GM18861 (cell line): ENCODE data around the gene SAFB.
"Not testable (repeated sequence)": the region's sequence is repeated elsewhere in the genome, so short reads cannot be mapped to it uniquely, and the experiment has no call there.

ENCODE experiments used
- ATAC-seq: cut with Tn5 transposase; IDR thresholded peaks from one replicate; pipeline ENCODE4 v1.9.1; 2021; ENCODE audit not compliant: unreplicated experiment

SAFB gene

DNA sequence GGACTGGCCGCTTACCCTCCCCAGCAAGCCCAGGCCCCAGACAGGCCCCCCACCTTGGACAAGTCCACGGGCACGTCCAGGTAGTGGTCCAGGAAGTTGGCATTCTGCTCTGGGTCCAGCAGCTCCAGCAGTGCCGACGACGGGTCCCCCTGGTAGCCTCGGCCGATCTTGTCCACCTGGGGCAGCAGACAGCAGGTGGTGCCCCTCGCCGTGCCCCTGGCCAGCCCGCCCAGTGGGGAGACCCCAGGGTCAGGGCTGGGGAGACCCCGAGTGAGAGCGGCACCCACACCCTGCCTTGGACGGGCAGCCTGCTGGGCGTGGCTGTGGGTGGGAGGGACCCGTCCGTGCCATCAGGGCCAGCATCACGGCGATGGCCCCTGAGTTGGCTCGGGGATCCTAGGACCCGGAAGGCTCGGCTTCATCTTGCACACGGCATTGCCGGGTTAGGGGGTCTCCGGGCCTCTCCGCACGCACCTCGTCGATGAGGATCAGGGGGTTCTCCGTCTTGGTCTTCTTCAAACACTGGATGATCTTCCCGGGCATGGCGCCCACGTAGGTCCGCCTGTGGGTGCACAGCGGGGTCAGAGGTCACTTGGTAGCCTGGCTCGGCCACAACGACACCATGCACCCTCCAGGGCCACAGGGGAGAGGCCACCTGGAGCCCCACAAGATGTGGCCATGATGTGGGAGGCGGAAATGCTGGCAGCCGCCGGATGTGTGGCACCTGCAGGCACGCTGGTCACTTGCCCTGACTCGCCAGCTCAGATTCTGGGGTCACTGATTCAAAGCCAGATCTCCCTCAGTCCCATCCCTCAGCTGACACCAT, 73.5 kb downstream of the SAFB start:
- ATAC-seq: no peak

DNA sequence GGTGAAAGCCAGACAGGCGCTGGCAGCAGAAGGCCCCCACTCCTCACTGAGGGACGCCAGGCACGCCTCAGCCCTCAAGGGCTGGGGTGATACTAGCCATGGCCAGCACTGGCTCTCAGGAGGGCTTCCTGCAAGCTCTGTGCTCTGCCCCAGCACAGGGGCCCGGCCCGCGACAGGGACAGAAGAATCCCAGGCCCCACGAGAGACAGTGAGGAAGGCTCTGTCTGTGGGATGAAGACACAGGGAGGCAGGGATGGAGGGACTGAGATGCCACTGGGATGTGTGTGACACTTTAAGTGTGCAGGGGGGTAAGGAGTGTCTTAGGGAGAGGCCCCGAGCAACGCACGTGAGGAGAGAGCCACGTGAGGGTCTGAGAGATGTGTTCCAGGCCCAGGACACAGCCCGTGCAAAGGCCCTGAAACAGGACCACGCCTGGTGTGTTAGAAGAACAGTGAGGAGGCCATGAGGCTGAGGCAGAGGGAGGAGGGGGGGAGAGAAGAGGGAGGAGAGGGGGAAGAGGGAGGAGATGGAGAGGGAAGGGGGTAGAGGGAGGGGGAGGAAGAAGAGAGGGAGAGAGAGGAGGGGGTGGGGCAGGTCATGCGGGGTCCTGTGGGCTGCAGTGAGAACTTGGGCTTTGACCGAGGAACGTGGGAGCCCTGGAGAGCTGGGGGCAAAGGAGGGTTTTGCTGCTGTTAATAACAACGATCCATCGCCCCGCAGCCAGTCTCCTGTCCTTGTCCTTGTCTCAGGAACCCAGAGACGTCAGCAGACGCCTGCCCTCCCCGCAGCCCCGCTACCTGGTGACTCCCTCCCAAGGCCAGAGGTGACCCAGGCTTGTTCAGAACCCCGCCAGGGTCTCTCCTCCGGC, 74.4 kb downstream of the SAFB start:
- ATAC-seq: no peak

DNA sequence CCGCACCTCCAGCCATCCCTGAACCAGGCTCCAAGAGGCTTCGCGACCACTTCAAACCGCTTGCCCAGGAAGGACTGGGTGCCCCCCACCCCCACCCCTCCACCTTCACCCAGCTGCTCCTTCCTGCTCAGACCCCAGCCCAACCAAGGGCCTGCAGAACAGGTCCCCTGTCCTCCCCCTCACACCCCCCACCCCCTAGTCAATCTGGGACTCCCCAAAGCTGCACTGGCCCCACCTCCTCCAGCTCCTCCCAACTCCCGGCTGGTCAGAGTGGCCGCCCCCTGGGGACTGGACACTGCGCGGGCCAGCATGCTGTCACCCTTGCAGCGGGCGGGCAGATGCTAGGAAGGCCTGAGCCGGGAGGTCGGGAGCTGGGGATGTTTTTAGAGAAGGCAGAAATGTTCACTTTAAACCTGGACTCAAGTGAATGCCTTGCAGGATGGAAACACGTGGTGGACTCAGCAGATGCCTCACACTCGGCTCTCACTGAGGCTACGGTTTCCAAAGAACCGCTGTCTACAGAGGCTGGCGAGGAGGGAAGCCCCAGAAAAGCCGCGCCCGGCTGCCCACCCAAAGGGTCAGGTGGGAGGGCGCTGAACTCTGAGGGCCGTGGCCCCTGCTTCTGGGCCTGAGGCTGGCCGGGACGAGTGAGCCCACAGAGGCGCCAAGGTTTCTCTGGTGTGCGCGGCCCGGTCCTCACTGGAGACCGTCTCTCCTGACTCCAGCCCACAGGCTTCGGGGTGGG, 75.2 kb downstream of the SAFB start:
- ATAC-seq: no peak

DNA sequence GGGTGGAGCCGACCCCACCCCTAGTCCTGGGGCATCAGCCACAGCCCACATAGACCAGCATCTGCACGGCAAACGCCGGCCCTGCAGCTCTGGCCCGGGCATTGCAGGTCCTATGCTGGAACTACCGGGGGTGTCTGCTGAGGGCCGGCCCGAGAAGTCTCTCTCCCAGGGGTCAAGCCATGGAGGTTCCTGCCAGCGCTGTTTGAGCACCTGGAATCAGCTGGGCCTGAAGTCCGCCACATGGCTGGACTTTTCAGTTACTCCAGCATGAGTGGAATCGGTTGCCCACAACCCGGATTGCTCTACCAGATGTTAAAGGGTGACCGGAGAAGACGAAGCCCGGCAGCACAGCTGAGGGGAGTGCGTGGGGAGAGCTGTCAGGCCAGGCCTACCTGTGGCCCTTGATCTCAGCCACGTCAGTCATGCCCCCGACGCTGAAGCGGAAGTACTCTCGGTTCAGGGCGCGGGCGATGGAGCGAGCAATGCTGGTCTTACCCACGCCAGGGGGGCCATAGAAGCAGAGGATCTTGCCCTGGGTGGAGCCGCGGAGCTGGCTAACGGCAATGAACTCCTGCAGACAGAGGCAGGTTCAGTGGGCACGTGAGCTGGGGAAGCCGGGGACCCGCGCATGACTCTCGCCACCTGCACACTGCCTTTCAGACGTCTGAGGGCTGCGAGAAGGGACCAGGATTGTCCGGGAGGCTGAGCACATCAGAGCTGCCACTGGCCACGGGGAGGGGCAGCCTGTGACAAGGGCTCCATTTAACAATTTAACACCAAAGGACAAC, 75.9 kb downstream of the SAFB start:
- ATAC-seq: no peak

DNA sequence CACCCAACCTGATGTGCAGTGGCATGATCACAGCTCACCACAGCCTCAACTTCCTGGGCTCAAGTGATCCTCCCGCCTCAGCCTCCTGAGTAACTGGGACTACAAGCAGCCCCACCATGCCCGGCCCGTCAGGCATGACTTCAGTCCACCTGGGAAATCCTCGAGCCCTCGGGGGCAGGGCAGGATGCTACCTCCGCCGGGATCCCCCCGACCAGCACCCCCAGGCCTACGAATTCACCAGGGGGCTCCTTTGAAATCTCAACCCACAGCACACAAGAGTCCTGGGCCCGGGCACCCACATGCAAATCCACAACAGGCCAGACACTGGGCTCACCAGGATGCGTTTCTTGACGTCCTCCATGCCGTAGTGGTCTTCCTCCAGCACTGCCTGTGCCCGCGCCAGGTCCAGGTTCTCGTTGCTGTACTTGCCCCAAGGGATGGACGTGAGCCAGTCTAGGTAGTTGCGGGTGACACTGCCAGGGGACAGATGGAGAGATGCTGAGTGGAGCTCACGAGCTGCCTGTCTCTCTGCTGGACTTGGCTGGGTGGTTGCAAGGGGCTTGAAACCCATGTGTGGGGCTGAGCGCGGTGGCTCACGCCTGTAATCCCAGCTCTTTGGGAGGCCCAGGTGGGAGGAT, 77.7 kb downstream of the SAFB start:
- ATAC-seq: no peak

DNA sequence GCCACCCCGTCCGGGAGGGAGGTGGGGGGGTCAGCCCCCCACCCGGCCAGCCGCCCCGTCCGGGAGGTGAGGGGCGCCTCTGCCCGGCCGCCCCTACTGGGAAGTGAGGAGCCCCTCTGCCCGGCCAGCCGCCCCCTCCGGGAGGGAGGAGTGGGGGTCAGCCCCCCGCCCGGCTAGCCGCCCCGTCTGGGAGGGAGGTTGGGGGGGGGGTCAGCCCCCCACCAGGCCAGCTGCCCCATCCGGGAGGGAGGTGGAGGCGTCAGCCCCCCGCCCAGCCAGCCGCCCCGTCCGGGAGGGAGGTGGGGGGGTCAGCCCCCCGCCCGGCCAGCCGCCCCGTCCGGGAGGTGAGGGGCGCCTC, 79.1 kb downstream of the SAFB start:
- ATAC-seq: not testable (repeated sequence)

DNA sequence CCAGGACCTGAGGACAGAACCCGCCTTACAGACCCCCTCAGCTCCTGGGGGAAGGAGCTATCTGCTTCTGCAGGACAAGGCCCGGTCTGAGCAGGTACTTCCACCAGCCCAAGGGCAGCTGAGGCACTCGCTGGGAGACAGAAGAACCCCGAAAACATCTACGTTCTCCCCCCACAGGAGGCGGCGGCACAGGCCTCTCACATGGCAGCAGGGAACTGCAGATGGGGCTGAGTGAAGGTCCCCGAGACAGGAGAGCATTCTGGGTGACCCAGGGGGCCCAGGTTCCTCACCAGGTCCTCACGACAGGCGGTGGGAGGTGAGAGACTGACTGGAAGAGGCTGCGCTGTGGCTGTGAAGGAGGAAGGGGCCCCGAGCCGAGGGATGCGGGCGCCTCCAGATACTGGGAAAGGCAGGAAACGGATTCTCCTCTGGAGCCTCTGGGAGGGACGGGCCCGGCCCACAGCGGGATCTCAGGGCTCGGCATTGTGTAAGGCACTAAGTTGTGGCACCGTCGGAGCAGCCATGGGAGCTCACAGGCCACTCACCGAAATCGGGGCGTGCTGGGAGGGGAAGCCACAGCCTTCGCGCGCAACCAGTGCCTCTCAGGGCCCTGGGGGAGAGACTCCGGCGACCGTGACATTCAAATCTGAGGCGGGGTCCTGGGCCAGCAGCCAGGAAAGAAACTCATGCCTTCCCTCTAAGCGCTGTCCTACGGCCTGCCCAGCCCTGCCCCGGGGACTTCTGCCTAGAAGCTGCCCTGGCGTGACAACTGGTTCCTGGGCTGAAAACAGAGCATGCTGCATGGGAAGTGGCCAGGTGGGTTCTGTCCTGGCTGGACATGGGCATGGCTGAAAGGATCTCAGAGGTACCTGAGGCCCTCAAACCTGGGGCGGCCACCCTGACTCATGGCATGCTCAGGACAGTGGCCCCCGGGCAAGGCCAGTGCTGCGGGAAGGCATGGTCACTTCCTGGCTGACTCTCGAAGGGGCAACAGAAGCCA, 81.2 kb downstream of the SAFB start:
- ATAC-seq: no peak

DNA sequence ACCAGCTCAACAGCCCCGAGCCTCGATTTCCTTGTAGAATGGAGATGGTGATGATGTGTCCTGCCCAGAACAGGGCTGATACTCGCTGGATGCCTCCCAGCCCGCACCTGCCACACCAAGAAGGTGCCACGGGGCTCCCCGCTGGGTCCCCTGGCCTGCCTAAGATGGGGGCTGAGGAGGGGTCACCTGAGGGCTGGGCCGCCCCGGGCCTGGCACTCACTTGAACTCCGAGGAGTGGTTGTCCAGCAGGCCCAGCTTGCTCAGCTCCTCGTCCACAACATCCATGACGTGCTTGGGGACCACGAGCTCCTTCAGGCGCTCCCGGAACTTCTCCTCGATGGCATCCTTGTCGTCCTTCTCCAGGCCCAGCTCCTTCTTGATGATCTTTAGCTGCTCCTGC, 82.7 kb downstream of the SAFB start:
- no peak for ATAC-seq

DNA sequence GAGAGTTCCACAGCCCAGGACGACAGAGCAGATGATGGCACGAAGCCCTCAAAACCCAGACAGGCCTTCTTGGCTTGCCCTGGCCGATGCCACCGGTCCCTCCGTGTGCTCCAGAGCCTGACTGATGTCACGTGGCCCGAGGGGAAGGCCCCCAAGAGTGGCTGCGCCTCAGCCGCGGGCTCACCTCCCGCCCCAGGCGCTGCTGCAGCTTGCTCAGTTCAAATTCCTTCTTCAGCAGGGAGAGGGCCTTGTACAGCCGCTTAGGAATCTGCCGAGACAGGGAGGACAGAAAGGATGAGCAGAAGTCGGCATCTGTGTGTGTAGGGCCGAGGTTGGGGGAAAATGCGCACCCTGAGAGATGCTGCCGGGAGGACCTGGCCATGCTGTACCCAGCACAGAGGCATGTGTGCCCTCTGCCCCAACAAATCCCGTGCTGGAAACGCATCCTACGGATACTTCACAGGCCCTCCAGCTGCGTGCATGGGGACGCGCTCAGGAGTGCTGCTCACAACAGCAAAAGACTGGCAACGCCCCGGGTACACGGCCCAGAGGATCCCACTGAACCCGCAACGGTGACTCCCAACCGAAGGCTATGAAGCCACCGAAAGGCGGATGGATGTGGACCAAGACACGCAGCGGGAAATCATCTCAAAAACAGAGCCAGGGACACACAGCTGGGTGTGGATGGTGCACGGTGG, 84.1 kb downstream of the SAFB start:
- ATAC-seq: no peak

DNA sequence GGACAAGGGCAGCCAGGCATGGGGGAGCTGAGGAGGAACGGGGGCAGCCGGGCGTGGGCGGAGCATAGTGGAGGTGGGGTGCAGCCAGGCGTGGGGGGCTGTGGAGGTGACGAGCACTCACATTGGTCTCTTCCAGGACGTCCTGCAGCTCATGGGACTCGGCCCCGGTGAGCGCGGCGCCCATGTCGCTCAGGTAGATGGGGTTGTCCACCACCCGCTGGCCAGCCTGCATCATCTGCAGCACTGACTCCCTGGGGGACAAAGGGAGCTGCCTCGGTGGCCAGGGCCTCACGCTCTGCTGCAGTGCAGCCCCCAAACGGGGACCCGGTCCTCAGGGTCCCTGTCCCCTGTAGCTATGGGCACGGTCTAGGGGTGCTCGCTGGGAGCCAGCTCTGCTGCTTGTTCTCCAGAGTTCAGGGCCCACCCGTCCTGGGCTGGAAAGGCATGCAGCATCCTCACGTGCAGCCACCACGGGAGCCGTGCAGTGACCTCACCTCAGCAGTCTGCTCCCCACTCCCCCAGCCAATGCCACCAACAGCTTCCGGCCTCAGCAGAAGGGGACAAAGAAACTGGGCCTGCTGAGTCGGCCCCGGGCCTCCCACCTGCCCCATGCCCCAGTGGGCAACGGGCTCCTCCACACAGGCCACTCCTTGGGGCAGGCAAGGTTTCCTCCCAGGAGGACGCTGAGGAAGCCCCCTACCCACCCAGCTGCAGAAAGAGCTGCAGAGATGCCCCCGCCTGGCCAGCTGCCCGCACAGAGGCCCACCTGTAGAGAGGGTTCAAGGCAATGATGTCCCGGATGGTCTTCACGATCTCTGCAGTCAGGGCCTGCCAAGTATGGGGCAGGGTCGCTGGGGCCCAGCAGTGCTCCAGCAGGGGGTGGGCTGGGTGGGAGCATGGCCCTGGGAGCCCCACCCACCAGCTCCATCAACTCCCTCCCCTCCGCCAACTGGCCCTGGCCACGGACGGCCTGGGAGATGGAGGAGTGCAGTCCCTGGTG, 85.0 kb downstream of the SAFB start:
- ATAC-seq: no peak

DNA sequence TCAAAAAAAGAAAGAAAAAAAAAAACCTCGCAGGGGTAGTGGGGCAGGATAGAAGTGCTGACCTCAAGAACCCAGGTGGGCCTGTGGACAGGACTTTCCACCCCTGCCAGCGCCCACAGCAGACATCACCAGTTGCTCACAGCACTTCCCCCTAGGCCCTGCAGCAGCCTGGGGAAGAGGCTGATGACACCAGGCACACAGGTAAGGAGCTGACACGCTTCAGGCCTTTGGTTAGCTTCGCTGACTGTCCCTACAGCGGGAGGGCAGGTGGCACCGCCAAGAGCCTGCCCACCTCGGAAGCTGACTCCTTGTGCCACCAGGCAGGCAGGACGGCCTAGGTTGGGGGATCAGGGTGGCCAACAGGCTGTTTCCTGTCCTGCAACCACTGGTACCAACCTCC, 88.1 kb downstream of the SAFB start:
- no peak for ATAC-seq

DNA sequence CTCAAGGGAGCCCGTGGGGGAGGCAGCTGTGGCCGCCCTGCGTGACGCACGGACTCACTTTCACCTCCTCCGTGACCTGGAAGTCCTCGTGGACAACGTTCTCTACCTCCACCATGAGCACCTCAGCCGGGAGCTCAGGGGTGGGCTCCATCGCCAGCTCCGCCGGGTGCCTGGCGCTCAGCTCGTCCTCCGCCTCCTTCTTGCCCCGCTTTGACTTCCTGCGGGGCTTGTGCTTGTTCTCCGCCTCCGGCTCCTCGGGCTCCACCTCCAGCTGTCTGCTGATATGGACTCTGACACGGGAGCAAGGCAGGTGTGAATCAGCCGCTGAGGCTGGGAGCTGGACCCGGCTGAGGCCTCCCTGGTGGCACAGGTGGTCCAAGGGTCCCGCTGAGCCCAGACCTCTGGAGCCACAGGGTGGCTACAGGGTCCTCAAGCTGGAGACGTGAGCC, 88.9 kb downstream of the SAFB start:
- no peak for ATAC-seq

DNA sequence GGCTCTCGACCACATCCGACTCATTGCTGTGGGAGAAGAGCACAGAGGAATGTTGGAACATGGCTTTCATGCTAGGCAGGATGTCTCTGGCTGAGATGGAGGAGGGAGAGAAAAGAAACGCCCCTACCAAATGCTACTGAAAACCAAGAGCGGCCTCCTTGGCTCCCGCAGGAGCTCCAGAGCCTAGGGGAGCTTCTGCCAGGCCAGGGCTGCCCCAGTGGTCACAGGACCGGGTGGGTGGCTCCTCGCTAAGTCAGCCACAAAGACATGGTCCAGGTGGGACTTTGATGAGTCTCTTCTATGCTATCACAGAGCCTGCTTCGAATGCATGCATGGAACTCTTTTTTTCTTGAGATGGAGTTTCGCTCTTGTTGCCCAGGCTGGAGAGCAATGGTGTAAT, 90.3 kb downstream of the SAFB start:
- ATAC-seq: no peak

DNA sequence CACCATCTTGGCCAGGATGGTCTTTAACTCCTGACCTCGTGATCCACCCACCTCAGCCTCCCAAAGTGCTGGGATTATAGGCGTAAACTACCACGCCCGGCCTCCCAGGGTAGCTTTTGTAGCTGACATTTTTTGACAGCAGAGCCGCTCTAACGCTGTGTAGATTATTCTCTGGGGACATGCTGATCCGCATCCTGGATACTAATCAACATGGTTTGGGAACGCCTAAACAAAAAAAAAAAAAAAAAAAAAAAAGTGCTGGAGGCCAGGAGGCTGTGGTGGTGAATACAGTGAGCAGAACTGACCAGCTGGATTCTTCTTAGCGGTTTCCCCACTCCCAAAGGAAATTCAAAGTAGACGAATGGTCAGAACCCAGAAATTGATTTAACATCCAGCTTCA, 91.9 kb downstream of the SAFB start:
- no peak for ATAC-seq

DNA sequence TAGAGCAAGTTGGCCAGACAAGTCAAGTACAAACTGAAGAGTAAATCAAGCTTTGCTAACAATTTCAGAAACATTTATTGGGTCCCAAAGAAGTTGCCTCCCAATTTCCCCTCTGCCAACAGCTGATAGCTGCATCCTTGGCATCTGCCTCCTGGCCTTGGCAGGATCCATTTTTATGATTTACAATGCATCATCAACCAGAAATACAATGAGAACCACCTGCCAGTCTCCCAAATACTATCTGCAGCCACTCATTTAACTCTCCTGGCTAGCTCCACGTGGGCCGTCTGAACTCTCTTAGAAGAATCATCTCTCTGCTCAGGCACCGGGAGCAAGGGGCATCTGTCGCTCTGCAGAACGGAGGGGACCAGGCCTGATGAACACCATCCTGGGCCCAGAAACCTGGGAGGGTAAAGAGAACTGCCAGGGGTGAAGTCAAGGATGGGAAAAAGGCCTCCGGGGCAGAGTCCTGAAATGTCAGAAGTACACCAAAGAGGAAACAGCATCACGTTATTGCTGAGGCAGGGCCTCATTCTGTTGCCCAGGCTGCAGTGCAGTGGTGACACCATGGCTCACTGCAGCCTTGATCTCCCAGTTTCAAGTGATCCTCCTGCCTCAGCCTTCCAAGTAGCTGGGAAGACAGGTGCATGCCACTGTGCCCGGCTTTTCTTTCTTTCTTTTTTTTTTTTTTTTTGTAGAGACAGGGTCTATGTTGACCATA, 94.5 kb downstream of the SAFB start:
- ATAC-seq: no peak
